ENCODE results near the gene LRP2.

The LRP2 gene

DNA sequence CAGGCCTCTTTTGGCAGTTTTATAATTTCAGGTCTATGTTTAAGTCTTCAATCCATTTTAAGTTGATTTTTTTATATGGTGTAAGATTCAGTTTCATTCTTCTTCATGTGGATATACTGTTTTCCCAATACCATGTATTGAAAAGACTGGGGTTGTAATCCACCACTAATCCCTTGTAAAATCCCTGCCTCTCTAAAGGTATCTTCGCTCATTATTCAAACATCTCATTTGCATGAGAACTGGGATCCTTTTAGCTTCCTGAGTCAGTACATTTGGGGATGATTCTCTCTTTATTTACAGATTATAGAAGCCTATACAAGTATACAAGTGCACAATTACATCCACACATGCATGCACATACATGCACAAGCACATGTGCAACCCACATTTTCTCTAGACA, 267.7 kb downstream of the LRP2 start:
- H3K36me3 Mint-ChIP-seq (ENCODE audit: low read depth), result peaks cover 3% of the 10 kb centered on the region
- H3K4me3 Mint-ChIP-seq, result no peak overlapping the region
- H3K27ac Mint-ChIP-seq, result no peak overlapping the region
- H3K27me3 Mint-ChIP-seq (ENCODE audit: low read depth), result no peaks in the 10 kb centered on the region
- no peaks in the 10 kb centered on the region for H3K9me3 Mint-ChIP-seq
- H3K4me1 Mint-ChIP-seq (ENCODE audit: low read depth), result peaks cover 19% of the 10 kb centered on the region
- no peak for DNase-seq (ENCODE audit: low spot score)

DNA sequence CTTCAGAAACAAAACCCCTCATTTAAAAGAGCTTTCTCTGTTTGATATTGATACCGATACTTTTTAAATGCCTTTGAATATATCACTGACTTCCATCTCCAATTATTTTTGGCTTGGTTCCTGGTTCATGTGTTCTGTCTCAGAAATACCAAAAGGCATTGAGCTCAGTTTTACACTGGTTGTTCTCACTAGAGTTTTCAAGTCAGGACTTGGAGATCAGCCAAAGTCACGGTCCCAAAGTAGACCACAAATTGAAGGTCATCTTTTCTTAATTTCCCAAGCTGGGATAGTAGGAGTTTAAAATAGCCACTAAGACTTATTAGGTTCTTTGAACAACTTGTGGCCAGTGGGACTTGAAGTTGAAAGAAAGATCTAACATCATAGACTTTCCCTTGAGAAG, 268.8 kb downstream of the LRP2 start:
- no peak for DNase-seq (ENCODE audit: low spot score)
- H3K27ac Mint-ChIP-seq, result no peak overlapping the region
- H3K9me3 Mint-ChIP-seq, result no peaks in the 10 kb centered on the region
- peaks cover 19% of the 10 kb centered on the region for H3K4me1 Mint-ChIP-seq (ENCODE audit: low read depth)
- H3K4me3 Mint-ChIP-seq, result no peak overlapping the region
- peaks cover 3% of the 10 kb centered on the region for H3K36me3 Mint-ChIP-seq (ENCODE audit: low read depth)
- no peaks in the 10 kb centered on the region for H3K27me3 Mint-ChIP-seq (ENCODE audit: low read depth)

DNA sequence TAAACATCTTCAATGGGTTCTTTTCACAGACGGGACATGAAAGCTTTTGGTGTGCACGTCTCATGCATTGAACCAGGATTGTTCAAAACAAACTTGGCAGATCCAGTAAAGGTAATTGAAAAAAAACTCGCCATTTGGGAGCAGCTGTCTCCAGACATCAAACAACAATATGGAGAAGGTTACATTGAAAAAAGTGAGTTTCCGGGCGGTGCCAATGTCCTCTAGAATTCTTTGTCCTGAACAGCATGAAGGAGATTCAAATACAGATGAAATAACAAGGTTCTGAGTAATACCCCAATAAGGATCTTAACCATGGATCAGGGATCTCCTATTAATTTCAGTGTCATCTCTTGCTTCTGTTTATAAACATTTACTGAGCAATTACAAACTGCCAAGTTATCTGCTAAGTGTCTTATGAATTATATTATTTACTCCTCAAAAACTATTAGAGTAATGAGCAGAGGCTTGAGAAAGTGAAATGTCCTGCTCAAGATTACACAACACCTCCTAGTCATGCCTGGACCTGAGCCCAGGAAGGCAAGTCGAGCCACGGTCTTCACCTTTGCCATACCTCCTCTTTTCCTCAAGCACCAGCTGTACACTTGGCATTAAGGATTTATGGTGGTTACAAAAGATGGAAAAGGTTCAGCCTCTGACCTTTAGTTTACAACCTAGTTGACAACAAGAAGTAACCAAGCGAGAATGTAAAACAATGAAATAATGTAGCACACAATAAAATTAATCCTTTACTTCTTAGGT, 270.4 kb downstream of the LRP2 start:
- Mint-ChIP-seq H3K4me3 (no peak overlapping the region), H3K9me3 (no peaks in the 10 kb centered on the region), H3K27me3 (ENCODE audit: low read depth) (no peaks in the 10 kb centered on the region), H3K36me3 (ENCODE audit: low read depth) (peaks cover 3% of the 10 kb centered on the region), H3K27ac (no peak overlapping the region), H3K4me1 (ENCODE audit: low read depth) (peaks cover 19% of the 10 kb centered on the region)
- DNase-seq (ENCODE audit: low spot score), result no peak

- Mint-ChIP-seq H3K36me3 (ENCODE audit: low read depth) (peaks cover 3% of the 10 kb centered on the region), H3K4me3 (no peak overlapping the region), H3K9me3 (peaks cover 3% of the 10 kb centered on the region), H3K27me3 (ENCODE audit: low read depth) (no peaks in the 10 kb centered on the region), H3K4me1 (ENCODE audit: low read depth) (peaks cover 16% of the 10 kb centered on the region), H3K27ac (no peak overlapping the region)
- DNase-seq (ENCODE audit: low spot score), result no peak
Observed at GRCh38 chr2:169091256-169091655, 271.1 kb downstream of the LRP2 start.

DNA sequence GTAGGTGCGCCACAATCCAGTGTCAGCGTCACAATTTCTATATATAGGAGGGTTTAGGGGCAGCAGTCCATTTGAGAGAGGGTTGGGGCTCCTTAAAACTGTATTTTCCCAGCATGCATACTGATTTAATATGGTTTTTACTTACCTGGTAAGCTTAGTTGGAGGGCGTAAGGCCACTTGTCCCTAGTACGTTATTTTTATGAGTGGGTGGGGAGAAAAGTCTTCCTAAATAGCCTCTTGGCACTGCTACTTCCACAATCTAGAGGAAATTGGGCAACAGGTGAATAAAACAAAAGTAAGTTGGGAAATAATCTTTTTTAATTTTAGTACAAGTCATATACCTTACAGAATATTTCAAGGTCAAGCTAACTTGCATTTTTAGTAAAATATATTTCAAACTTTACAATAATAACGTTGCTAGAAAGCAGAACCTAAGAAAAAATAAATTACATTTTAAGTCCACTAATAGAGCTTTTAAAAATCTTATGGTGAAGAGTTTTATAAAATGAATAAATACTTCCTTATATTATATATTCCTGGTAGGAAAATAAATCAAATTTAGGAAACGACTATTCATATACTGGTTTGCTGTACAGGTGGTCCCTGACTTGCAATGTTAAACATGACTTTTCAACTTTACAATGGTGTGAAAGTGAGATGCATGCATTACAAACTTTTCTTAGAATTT, 272.1 kb downstream of the LRP2 start:
- Mint-ChIP-seq H3K4me3 (no peak overlapping the region), H3K4me1 (ENCODE audit: low read depth) (peaks cover 7% of the 10 kb centered on the region), H3K27ac (no peak overlapping the region), H3K36me3 (ENCODE audit: low read depth) (peaks cover 3% of the 10 kb centered on the region), H3K9me3 (peaks cover 12% of the 10 kb centered on the region), H3K27me3 (ENCODE audit: low read depth) (no peaks in the 10 kb centered on the region)
- no peak for DNase-seq (ENCODE audit: low spot score)

- Mint-ChIP-seq H3K4me1 (ENCODE audit: low read depth) (peaks cover 2% of the 10 kb centered on the region), H3K27me3 (ENCODE audit: low read depth) (no peaks in the 10 kb centered on the region), H3K4me3 (no peak overlapping the region), H3K36me3 (ENCODE audit: low read depth) (peaks cover 3% of the 10 kb centered on the region), H3K9me3 (peaks cover 22% of the 10 kb centered on the region), H3K27ac (no peak overlapping the region)
- DNase-seq (ENCODE audit: low spot score), result no peak
Observed at GRCh38 chr2:169089182-169089581, 273.2 kb downstream of the LRP2 start.

- DNase-seq (ENCODE audit: low spot score), result no peak
- Mint-ChIP-seq H3K27me3 (ENCODE audit: low read depth) (no peaks in the 10 kb centered on the region), H3K9me3 (peaks cover 27% of the 10 kb centered on the region), H3K36me3 (ENCODE audit: low read depth) (no peaks in the 10 kb centered on the region), H3K4me1 (ENCODE audit: low read depth) (no peaks in the 10 kb centered on the region), H3K4me3 (no peak overlapping the region), H3K27ac (no peak overlapping the region)
Observed at GRCh38 chr2:169087757-169088379, 274.5 kb downstream of the LRP2 start.

GRCh38 chr2:169086893-169087467, 275.4 kb downstream of the LRP2 start:
- Mint-ChIP-seq H3K9me3 (peaks cover 27% of the 10 kb centered on the region), H3K4me3 (no peak overlapping the region), H3K27ac (no peak overlapping the region), H3K36me3 (ENCODE audit: low read depth) (no peaks in the 10 kb centered on the region), H3K4me1 (ENCODE audit: low read depth) (no peaks in the 10 kb centered on the region), H3K27me3 (ENCODE audit: low read depth) (no peaks in the 10 kb centered on the region)
- no peak for DNase-seq (ENCODE audit: low spot score)

DNA sequence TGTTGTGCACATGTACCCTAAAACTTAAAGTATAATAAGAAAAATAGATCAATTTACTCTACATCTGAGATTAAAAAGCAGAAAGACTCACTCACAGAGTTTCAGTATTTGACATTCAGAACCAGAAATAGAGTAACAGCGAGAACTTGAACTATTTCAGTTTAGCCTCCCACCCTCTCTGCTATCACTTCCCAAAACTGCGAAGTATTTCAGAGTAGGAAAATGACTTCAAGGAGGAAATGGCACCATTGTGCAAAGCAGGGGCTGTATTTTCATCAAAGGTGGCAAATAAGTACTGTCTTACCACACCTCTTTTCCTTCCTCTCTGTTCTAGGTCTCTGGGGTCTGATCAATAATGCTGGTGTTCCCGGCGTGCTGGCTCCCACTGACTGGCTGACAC, 279.3 kb downstream of the LRP2 start:
- no peaks in the 10 kb centered on the region for H3K36me3 Mint-ChIP-seq (ENCODE audit: low read depth)
- no peak overlapping the region for H3K4me3 Mint-ChIP-seq
- no peak overlapping the region for H3K27ac Mint-ChIP-seq
- H3K27me3 Mint-ChIP-seq (ENCODE audit: low read depth), result no peaks in the 10 kb centered on the region
- no peak for DNase-seq (ENCODE audit: low spot score)
- peaks cover 31% of the 10 kb centered on the region for H3K9me3 Mint-ChIP-seq
- H3K4me1 Mint-ChIP-seq (ENCODE audit: low read depth), result peaks cover 4% of the 10 kb centered on the region

GRCh38 chr2:169081551-169081950, 280.8 kb downstream of the LRP2 start:
- Mint-ChIP-seq H3K9me3 (peaks cover 32% of the 10 kb centered on the region), H3K4me1 (ENCODE audit: low read depth) (peaks cover 4% of the 10 kb centered on the region), H3K4me3 (no peak overlapping the region), H3K27me3 (ENCODE audit: low read depth) (no peaks in the 10 kb centered on the region), H3K27ac (no peak overlapping the region), H3K36me3 (ENCODE audit: low read depth) (no peaks in the 10 kb centered on the region)
- DNase-seq (ENCODE audit: low spot score), result no peak

DNA sequence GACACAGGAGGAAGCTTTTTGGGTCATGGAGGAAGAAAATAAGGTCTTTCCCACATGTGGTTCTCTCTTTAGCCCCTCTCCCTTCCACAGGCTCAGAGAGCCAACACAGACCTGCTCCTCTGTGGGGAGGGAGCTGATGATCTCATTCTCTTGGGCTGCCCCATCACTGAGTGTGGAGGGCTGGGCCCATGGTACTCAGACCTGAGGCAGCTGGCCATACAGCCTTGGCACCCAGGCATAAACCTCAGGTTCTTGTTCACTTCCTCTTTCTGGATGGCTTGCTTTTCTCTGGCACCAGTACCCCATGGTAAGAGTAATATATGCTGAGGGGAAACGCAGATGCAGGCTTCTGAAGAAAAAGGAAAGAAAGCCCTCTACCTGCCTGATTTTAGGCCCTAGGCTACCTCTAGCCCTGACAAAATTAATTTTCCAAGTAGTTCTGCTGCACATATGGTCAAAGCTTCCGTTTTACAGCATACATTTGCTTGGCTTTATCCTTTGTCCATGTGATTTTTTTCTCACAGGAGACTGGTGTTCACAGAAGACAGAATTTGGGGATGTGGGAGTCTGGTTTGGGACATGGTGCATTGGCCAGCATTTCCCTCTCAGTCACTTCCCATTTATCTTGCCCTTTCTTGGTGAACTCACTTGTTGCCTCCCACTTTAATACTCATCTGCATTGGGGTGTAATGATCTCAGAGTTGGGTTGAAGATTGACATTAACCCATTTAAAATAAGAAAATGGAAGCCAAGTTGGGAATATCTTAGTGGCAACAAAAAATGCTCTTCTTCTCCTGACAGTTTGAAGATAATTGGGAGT, 281.9 kb downstream of the LRP2 start:
- Mint-ChIP-seq H3K36me3 (ENCODE audit: low read depth) (peaks cover 5% of the 10 kb centered on the region), H3K4me3 (no peak overlapping the region), H3K9me3 (peaks cover 29% of the 10 kb centered on the region), H3K4me1 (ENCODE audit: low read depth) (peaks cover 4% of the 10 kb centered on the region), H3K27ac (no peak overlapping the region), H3K27me3 (ENCODE audit: low read depth) (no peaks in the 10 kb centered on the region)
- DNase-seq (ENCODE audit: low spot score), result no peak

- peaks cover 8% of the 10 kb centered on the region for H3K36me3 Mint-ChIP-seq (ENCODE audit: low read depth)
Observed at GRCh38 chr2:169077674-169078240, 284.6 kb downstream of the LRP2 start.

More at GRCh38 chr2:169077674-169078240, 284.6 kb downstream of the LRP2 start:
- no peak for DNase-seq (ENCODE audit: low spot score)
- Mint-ChIP-seq H3K27ac (no peak overlapping the region), H3K4me1 (ENCODE audit: low read depth) (peaks cover 18% of the 10 kb centered on the region), H3K27me3 (ENCODE audit: low read depth) (no peaks in the 10 kb centered on the region), H3K4me3 (no peak overlapping the region), H3K9me3 (peaks cover 19% of the 10 kb centered on the region)

Measured in T-helper 2 cell treated with Interferon-gamma antibody and Interleukin-4, amounts not matched to agents 5 μg/mL and 100 μg/mL, for 36 hours (primary cell).